Type B pancreatic cell (in vitro differentiated cells): Measurements from ENCODE around the gene KRAS. TPM values are rescaled to one million over a fixed set of nuclear protein-coding genes. Genes with fewer than 3 reads are reported as not detected.

Source experiments
- DNase-seq: peaks from one replicate; pipeline ENCODE4 v3.0.0; 2021; ENCODE audit warnings: mixed read lengths; ENCODE audit not compliant: unreplicated experiment; ENCODE audit errors: extremely low spot score
- H3K27ac Mint-ChIP-seq: 2 replicates; pipeline ENCODE4 v1.8.0; 2021; ENCODE audit warnings: mild to moderate bottlenecking, mixed read lengths
- H3K27me3 Mint-ChIP-seq: 2 replicates; pipeline ENCODE4 v1.8.0; 2021; ENCODE audit warnings: mixed read lengths
- H3K36me3 Mint-ChIP-seq: 2 replicates; pipeline ENCODE4 v1.8.0; 2021; ENCODE audit warnings: mixed read lengths
- H3K4me1 Mint-ChIP-seq: one replicate; pipeline ENCODE4 v1.8.0; 2021; ENCODE audit warnings: mixed read lengths; ENCODE audit not compliant: unreplicated experiment
- H3K4me3 Mint-ChIP-seq: 2 replicates; pipeline ENCODE4 v1.8.0; 2021; ENCODE audit warnings: mild to moderate bottlenecking, mixed read lengths
- H3K9me3 Mint-ChIP-seq: 2 replicates; pipeline ENCODE4 v1.8.0; 2021; ENCODE audit warnings: mixed read lengths
- total RNA-seq: library from RNA; stranded (reverse); gene quantifications from 2 replicates; pipeline ENCODE4 v1.2.1, GENCODE V29; 2021; ENCODE audit warnings: low replicate concordance
- TF ChIP-seq, protein P1 (sequence below): fragments of 200-600 bp; sonication (generic); conservative IDR thresholded peaks from 2 replicates; pipeline ENCODE4 v1.5.0; 2021; ENCODE audit warnings: antibody characterized with exemption, mild to moderate bottlenecking

The KRAS gene
- total RNA-seq, 1 donor from 2014 or later, result 37.4 TPM

GRCh38 chr12:25242981-25243679 lies 7.6 kb downstream of the KRAS start:
- TF ChIP-seq, protein P1, sequence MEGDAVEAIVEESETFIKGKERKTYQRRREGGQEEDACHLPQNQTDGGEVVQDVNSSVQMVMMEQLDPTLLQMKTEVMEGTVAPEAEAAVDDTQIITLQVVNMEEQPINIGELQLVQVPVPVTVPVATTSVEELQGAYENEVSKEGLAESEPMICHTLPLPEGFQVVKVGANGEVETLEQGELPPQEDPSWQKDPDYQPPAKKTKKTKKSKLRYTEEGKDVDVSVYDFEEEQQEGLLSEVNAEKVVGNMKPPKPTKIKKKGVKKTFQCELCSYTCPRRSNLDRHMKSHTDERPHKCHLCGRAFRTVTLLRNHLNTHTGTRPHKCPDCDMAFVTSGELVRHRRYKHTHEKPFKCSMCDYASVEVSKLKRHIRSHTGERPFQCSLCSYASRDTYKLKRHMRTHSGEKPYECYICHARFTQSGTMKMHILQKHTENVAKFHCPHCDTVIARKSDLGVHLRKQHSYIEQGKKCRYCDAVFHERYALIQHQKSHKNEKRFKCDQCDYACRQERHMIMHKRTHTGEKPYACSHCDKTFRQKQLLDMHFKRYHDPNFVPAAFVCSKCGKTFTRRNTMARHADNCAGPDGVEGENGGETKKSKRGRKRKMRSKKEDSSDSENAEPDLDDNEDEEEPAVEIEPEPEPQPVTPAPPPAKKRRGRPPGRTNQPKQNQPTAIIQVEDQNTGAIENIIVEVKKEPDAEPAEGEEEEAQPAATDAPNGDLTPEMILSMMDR, result no peak
- H3K36me3 Mint-ChIP-seq, result peaks cover 51% of the 10 kb centered on the region
- no peak overlapping the region for H3K4me3 Mint-ChIP-seq
- DNase-seq, result no peak
- no peaks in the 10 kb centered on the region for H3K27me3 Mint-ChIP-seq
- H3K4me1 Mint-ChIP-seq, result peaks cover 5% of the 10 kb centered on the region
- no peaks in the 10 kb centered on the region for H3K9me3 Mint-ChIP-seq
- peak overlapping the region; percentile 86 for H3K27ac Mint-ChIP-seq

DNA sequence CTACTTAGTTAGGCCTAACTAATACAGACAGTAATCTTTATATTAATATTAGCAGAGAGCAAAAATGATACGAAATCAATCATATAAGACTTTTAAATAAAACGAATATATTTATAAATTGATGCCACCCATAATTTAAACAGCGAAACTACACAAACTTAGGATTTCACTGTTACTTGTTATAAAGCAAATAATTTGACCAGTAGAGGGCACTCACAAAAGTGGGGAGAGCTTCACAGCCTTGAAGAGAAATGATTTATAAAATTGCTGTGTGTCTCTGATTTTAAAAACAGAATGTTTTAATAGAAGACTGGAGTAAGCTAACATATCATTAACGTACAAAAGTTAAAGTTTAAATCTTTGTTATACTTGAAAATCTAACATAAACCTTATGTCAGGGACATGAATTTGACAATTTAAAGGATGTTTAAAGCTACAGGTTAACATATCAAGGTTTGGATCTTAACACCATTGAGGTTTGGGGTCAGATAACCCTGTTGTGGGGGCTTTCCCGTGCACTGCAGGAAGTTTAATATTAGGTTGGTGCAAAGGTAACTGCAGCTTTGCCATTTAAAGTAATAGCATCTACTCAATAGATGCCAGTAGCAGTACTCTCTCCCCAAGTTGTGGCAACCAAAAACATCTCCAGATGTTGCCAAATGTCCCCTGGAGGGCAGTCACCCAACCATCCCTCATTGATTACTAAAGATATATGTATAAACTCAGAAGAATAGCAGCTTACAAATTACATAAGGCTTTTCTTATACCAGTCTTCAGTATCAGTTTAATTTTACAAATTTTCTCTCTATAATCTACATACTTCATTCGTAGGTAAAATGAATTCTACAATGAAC lies 9.3 kb downstream of the KRAS start:
- no peaks in the 10 kb centered on the region for H3K27me3 Mint-ChIP-seq
- no peak overlapping the region for H3K27ac Mint-ChIP-seq
- peaks cover 62% of the 10 kb centered on the region for H3K36me3 Mint-ChIP-seq
- no peak for DNase-seq
- no peak overlapping the region for H3K4me3 Mint-ChIP-seq
- H3K9me3 Mint-ChIP-seq, result no peaks in the 10 kb centered on the region
- TF ChIP-seq, protein P1, result peak; percentile 79
- H3K4me1 Mint-ChIP-seq, result no peaks in the 10 kb centered on the region

GRCh38 chr12:25236626-25237025 lies 14.1 kb downstream of the KRAS start:
- Mint-ChIP-seq H3K27me3 (no peaks in the 10 kb centered on the region), H3K4me3 (no peak overlapping the region), H3K27ac (no peak overlapping the region), H3K36me3 (peaks cover 62% of the 10 kb centered on the region), H3K9me3 (no peaks in the 10 kb centered on the region), H3K4me1 (no peaks in the 10 kb centered on the region)
- TF ChIP-seq, protein P1, result no peak
- DNase-seq, result no peak

GRCh38 chr12:25236190-25236589 lies 14.5 kb downstream of the KRAS start:
- no peak overlapping the region for H3K4me3 Mint-ChIP-seq
- H3K27me3 Mint-ChIP-seq, result no peaks in the 10 kb centered on the region
- TF ChIP-seq, protein P1, result no peak
- no peaks in the 10 kb centered on the region for H3K9me3 Mint-ChIP-seq
- no peak for DNase-seq
- H3K27ac Mint-ChIP-seq, result no peak overlapping the region
- H3K36me3 Mint-ChIP-seq, result peaks cover 66% of the 10 kb centered on the region
- no peaks in the 10 kb centered on the region for H3K4me1 Mint-ChIP-seq

DNA sequence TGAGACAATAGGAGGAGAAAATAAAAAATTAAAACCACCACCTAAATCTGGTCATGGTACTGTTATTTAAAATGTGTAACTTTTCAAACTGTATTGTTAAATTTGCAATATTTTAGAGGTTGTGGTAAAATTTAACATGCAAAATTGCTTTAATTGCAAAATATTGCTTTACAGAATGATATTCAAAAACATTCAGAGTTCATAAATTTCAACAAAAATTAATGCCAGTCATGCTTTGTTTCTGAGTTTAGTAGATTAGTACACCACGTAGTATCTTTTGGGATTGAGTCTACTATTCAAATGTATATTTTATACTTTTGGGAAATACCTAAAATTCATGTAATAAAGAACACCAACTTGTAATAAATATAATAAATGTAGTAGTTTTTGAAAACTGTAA lies 37.4 kb downstream of the KRAS start:
- DNase-seq, result no peak
- Mint-ChIP-seq H3K27me3 (no peaks in the 10 kb centered on the region), H3K36me3 (peaks cover 17% of the 10 kb centered on the region), H3K4me3 (no peak overlapping the region), H3K27ac (no peak overlapping the region), H3K9me3 (no peaks in the 10 kb centered on the region), H3K4me1 (no peaks in the 10 kb centered on the region)
- TF ChIP-seq, protein P1, result no peak
